WTC11 (cell line): ENCODE data around the gene ZNF362. TPM values are rescaled to one million over a fixed set of nuclear protein-coding genes. Genes with fewer than 3 reads are reported as not detected.

Source experiments
- ATAC-seq: fragments of 200-7000 bp; cut with Tn5 transposase; 2 replicates; pipeline ENCODE4 v1.10.0; 2021; ENCODE audit warnings: mild to moderate bottlenecking, moderate library complexity
- CTCF ChIA-PET: fragments of 300-600 bp; sonication (Branson Sonifier 250); formaldehyde crosslinking; loops from one replicate; lab custom pipeline; 2021; ENCODE audit warnings: antibody characterized with exemption; lab: Charles Lee
- POLR2A ChIA-PET: fragments of 350-600 bp; sonication (Branson Sonifier 250); formaldehyde crosslinking; loops from one replicate; lab custom pipeline; 2021; ENCODE audit warnings: antibody characterized with exemption; lab: Charles Lee
- DNase-seq: peaks from one replicate; pipeline ENCODE4 v3.0.0; 2021; ENCODE audit warnings: low spot score
- H3K27ac Mint-ChIP-seq: 2 replicates; pipeline ENCODE4 v1.8.0; 2021; ENCODE audit warnings: mixed read lengths
- H3K27me3 Mint-ChIP-seq: 2 replicates; pipeline ENCODE4 v1.8.0; 2021; ENCODE audit warnings: low read depth, mild to moderate bottlenecking, moderate library complexity, mixed read lengths
- H3K36me3 Mint-ChIP-seq: 2 replicates; pipeline ENCODE4 v1.8.0; 2021; ENCODE audit warnings: mixed read lengths
- H3K4me1 Mint-ChIP-seq: 2 replicates; pipeline ENCODE4 v1.8.0; 2022; ENCODE audit warnings: mixed read lengths
- H3K4me3 Mint-ChIP-seq: 2 replicates; pipeline ENCODE4 v1.8.0; 2021; ENCODE audit warnings: mild to moderate bottlenecking, moderate library complexity, mixed read lengths
- H3K9me3 Mint-ChIP-seq: 2 replicates; pipeline ENCODE4 v1.8.0; 2021; ENCODE audit warnings: mixed read lengths
- ELF4 ChIP-seq: sonication (generic); formaldehyde crosslinking; IDR thresholded peaks from 2 replicates; pipeline ENCODE4 v1.8.1; 2022; ENCODE audit warnings: low read depth, mild to moderate bottlenecking, moderate library complexity, missing genetic modification reagents
- FOXJ3 ChIP-seq: sonication (generic); formaldehyde crosslinking; IDR thresholded peaks from 2 replicates; pipeline ENCODE4 v1.9.0; 2021; ENCODE audit warnings: missing genetic modification reagents, mild to moderate bottlenecking, borderline replicate concordance
- GRHL2 ChIP-seq: fragments of 250-450 bp; sonication (Bioruptor Pico); IDR thresholded peaks from 2 replicates; pipeline ENCODE4 v1.8.0; 2022; ENCODE audit warnings: mild to moderate bottlenecking, moderate library complexity; ENCODE audit not compliant: insufficient replicate concordance, severe bottlenecking
- MXD4 ChIP-seq: fragments of 250-450 bp; sonication (Bioruptor Pico); IDR thresholded peaks from 2 replicates; pipeline ENCODE4 v1.8.0; 2021; ENCODE audit warnings: mild to moderate bottlenecking, moderate library complexity, borderline replicate concordance
- SMAD4 ChIP-seq: sonication (generic); formaldehyde crosslinking; IDR thresholded peaks from 2 replicates; pipeline ENCODE4 v1.8.0; 2022; ENCODE audit warnings: mild to moderate bottlenecking, missing genetic modification reagents
- SP1 ChIP-seq: sonication (generic); formaldehyde crosslinking; conservative IDR thresholded peaks from 2 replicates; pipeline ENCODE4 v1.8.1; 2022; ENCODE audit warnings: missing genetic modification reagents
- TEAD4 ChIP-seq: sonication (generic); formaldehyde crosslinking; IDR thresholded peaks from 2 replicates; pipeline ENCODE4 v1.8.0; 2022; ENCODE audit warnings: mild to moderate bottlenecking, missing genetic modification reagents
- ZNF121 ChIP-seq: sonication (generic); formaldehyde crosslinking; IDR thresholded peaks from 2 replicates; pipeline ENCODE4 v1.8.0; 2023; ENCODE audit warnings: missing genetic modification reagents
- ZNF263 ChIP-seq: sonication (generic); formaldehyde crosslinking; IDR thresholded peaks from 2 replicates; pipeline ENCODE4 v1.8.1; 2022; ENCODE audit warnings: low read depth, mild to moderate bottlenecking, moderate library complexity, missing genetic modification reagents
- ZNF317 ChIP-seq: sonication (generic); formaldehyde crosslinking; IDR thresholded peaks from 2 replicates; pipeline ENCODE4 v1.8.1; 2023; ENCODE audit warnings: low read depth, mild to moderate bottlenecking, moderate library complexity, missing genetic modification reagents, borderline replicate concordance
- ZNF423 ChIP-seq: fragments of 250-450 bp; sonication (Bioruptor Pico); IDR thresholded peaks from 2 replicates; pipeline ENCODE4 v2.1.2; 2022; ENCODE audit warnings: mild to moderate bottlenecking, moderate library complexity
- total RNA-seq: library from RNA; stranded (reverse); gene quantifications from 3 replicates; pipeline ENCODE4 v1.2.3, GENCODE V29; 2021
- TF ChIP-seq, protein P1 (sequence below): sonication (generic); formaldehyde crosslinking; IDR thresholded peaks from 2 replicates; pipeline ENCODE4 v1.8.1; 2023; ENCODE audit warnings: mild to moderate bottlenecking, missing genetic modification reagents, borderline replicate concordance
- TF ChIP-seq, protein P2 (sequence below): fragments of 200-600 bp; IDR thresholded peaks from 2 replicates; pipeline ENCODE4 v1.8.0; 2022; ENCODE audit warnings: antibody characterized with exemption
- TF ChIP-seq, protein P3 (sequence below): sonication (generic); formaldehyde crosslinking; IDR thresholded peaks from 2 replicates; pipeline ENCODE4 v1.8.0; 2022; ENCODE audit warnings: mild to moderate bottlenecking, missing genetic modification reagents

The ZNF362 gene
- total RNA-seq, 1 experiment from 2014 or later = 24.2 TPM

DNA sequence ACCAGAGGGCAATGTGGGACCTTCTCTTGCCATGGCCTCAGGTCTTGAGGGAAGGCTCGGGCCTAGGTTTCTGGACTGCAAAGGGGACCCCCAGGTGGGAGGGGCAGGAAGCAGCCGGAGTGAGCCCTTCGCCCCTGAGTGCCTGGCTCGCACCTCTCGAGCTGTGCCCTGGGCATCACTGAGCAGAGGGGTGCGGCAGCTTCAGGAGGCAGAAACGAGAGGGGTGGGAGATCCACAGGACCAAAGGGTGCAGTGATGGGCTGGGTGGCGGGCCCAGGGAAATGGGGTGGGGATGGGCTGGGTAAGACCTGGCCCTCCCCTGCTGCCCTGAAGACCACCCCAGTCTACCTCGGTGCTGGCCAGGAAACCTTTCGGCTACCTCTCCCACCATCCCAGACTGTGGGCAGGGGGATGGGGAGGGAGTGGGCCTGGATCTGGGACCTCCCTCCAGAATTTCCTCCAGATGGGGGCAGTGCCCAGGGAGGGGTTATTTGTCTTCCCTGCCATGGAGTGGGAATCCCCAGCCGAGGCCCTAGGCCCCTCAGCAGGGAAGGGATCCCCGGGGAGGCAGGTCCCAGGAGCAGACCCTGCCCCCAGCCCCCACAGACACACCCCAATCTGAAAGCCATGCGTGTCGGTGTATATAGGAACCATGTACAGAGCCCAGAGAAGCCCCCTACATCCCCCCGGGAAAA, 43.3 kb downstream of the ZNF362 start:
- TF ChIP-seq ZNF423 = 0 out of 2 replicates have a peak, but pooled peaks have one; percentile 21
- no peak for TF ChIP-seq ZNF121 (CRISPR knock-in tag)
- H3K9me3 Mint-ChIP-seq = peaks cover 10% of the 10 kb centered on the region; the same call in 1 of the 2 replicates
- ChIA-PET CTCF (interaction anchor here (0.6 to 2.6 kb wide), 8 partner anchors 23 to 162 kb away, joined by 3 to 15 read pairs (median 3); partner anchors contain the start of gene TRIM62), POLR2A (no interaction called here)
- H3K4me3 Mint-ChIP-seq = no peak overlapping the region
- no peak overlapping the region for H3K27ac Mint-ChIP-seq
- DNase-seq = no peak
- ATAC-seq = no peak
- peaks cover 14% of the 10 kb centered on the region for H3K4me1 Mint-ChIP-seq
- H3K36me3 Mint-ChIP-seq = peaks cover 19% of the 10 kb centered on the region
- peaks cover 5% of the 10 kb centered on the region for H3K27me3 Mint-ChIP-seq

- Mint-ChIP-seq H3K4me1 (peaks cover 9% of the 10 kb centered on the region), H3K36me3 (peaks cover 17% of the 10 kb centered on the region), H3K9me3 (peaks cover 10% of the 10 kb centered on the region; the same call in 1 of the 2 replicates), H3K27ac (no peak overlapping the region), H3K4me3 (no peak overlapping the region), H3K27me3 (peaks cover 16% of the 10 kb centered on the region)
- CTCF ChIA-PET = no interaction called here
- ATAC-seq (no peak), DNase-seq (no peak)
- POLR2A ChIA-PET = no interaction called here
- TF ChIP-seq TEAD4 (no peak), ZNF317 (CRISPR knock-in tag) (no peak), MXD4 (CRISPR knock-in tag) (no peak), SMAD4 (no peak), FOXJ3 (CRISPR knock-in tag) (no peak), GRHL2 (CRISPR knock-in tag) (no peak), SP1 (no peak), ZNF263 (CRISPR knock-in tag) (no peak), ELF4 (no peak)
- TF ChIP-seq, protein P1, sequence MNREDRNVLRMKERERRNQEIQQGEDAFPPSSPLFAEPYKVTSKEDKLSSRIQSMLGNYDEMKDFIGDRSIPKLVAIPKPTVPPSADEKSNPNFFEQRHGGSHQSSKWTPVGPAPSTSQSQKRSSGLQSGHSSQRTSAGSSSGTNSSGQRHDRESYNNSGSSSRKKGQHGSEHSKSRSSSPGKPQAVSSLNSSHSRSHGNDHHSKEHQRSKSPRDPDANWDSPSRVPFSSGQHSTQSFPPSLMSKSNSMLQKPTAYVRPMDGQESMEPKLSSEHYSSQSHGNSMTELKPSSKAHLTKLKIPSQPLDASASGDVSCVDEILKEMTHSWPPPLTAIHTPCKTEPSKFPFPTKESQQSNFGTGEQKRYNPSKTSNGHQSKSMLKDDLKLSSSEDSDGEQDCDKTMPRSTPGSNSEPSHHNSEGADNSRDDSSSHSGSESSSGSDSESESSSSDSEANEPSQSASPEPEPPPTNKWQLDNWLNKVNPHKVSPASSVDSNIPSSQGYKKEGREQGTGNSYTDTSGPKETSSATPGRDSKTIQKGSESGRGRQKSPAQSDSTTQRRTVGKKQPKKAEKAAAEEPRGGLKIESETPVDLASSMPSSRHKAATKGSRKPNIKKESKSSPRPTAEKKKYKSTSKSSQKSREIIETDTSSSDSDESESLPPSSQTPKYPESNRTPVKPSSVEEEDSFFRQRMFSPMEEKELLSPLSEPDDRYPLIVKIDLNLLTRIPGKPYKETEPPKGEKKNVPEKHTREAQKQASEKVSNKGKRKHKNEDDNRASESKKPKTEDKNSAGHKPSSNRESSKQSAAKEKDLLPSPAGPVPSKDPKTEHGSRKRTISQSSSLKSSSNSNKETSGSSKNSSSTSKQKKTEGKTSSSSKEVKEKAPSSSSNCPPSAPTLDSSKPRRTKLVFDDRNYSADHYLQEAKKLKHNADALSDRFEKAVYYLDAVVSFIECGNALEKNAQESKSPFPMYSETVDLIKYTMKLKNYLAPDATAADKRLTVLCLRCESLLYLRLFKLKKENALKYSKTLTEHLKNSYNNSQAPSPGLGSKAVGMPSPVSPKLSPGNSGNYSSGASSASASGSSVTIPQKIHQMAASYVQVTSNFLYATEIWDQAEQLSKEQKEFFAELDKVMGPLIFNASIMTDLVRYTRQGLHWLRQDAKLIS (CRISPR knock-in tag) = no peak
- TF ChIP-seq, protein P2, sequence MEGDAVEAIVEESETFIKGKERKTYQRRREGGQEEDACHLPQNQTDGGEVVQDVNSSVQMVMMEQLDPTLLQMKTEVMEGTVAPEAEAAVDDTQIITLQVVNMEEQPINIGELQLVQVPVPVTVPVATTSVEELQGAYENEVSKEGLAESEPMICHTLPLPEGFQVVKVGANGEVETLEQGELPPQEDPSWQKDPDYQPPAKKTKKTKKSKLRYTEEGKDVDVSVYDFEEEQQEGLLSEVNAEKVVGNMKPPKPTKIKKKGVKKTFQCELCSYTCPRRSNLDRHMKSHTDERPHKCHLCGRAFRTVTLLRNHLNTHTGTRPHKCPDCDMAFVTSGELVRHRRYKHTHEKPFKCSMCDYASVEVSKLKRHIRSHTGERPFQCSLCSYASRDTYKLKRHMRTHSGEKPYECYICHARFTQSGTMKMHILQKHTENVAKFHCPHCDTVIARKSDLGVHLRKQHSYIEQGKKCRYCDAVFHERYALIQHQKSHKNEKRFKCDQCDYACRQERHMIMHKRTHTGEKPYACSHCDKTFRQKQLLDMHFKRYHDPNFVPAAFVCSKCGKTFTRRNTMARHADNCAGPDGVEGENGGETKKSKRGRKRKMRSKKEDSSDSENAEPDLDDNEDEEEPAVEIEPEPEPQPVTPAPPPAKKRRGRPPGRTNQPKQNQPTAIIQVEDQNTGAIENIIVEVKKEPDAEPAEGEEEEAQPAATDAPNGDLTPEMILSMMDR = no peak
- TF ChIP-seq, protein P3, sequence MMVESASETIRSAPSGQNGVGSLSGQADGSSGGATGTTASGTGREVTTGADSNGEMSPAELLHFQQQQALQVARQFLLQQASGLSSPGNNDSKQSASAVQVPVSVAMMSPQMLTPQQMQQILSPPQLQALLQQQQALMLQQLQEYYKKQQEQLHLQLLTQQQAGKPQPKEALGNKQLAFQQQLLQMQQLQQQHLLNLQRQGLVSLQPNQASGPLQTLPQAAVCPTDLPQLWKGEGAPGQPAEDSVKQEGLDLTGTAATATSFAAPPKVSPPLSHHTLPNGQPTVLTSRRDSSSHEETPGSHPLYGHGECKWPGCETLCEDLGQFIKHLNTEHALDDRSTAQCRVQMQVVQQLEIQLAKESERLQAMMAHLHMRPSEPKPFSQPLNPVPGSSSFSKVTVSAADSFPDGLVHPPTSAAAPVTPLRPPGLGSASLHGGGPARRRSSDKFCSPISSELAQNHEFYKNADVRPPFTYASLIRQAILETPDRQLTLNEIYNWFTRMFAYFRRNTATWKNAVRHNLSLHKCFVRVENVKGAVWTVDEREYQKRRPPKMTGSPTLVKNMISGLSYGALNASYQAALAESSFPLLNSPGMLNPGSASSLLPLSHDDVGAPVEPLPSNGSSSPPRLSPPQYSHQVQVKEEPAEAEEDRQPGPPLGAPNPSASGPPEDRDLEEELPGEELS (CRISPR knock-in tag) = no peak
Observed at GRCh38 chr1:33300673-33301072, 44.4 kb downstream of the ZNF362 start.
